ENCODE results near the gene ZNF69. TPM values are rescaled to one million over a fixed set of nuclear protein-coding genes. Genes with fewer than 3 reads are reported as not detected.
"Not testable (repeated sequence)": the region's sequence is repeated elsewhere in the genome, so short reads cannot be mapped to it uniquely, and the experiment has no call there.

Gene ZNF69
- total RNA-seq (10 to 100 TPM; 17.2 to 19.8 TPM), polyA plus RNA-seq (ENCODE audit: insufficient read length in 2 of 2) (10 to 100 TPM in 1 of 2 donors, 1 to 10 TPM in 1; 7.5 to 13.7 TPM)
- long read RNA-seq, donor 1, partial matches to known transcripts: 0 of 2 reads
- long read RNA-seq, donor 1, other reads (novel, unspliced or antisense): 0 of 2 reads
- long read RNA-seq, donor 2: 0 reads
- long read RNA-seq, donor 3, partial matches to known transcripts: 0 of 1 reads
- long read RNA-seq, donor 3, other reads (novel, unspliced or antisense): 0 of 1 reads
- long read RNA-seq, donor 4, partial matches to known transcripts: 0 of 3 reads
- long read RNA-seq, donor 4, other reads (novel, unspliced or antisense): 0 of 3 reads

- H3K9me3 ChIP-seq (ENCODE audit: control insufficient read depth, insufficient read depth, low read length): no peaks in the 10 kb centered on the region
- WGBS (ENCODE audit: insufficient coverage): under 1% methylated on average over 56 of the region's 56 CpGs
- no peaks in the 10 kb centered on the region for H3K36me3 ChIP-seq (ENCODE audit: control insufficient read depth, insufficient read depth, low read length)
- no peaks in the 10 kb centered on the region for H3K27me3 ChIP-seq (ENCODE audit: control insufficient read depth, insufficient read depth, low read length)
- DNase-seq (ENCODE audit: low read depth in 4 of 6, low spot score in 6 of 6): peak; percentile 70 to 97 (median 82)
- peak within 1 kb of the TSS; percentile 89 for H3K27ac ChIP-seq (ENCODE audit: low read depth, low read length)
- H3K4me3 ChIP-seq (ENCODE audit: low read depth, low read length): peak within 1 kb of the TSS; percentile 63
- peaks cover 30% of the 10 kb centered on the region for H3K4me1 ChIP-seq (ENCODE audit: control insufficient read depth, insufficient read depth, low read length)
These were observed at the start of gene ZNF69 for GRCh38 chr19:11887611-11888531. Gene ZNF69 (plus strand): TSS chr19:11887782. CDS start chr19:11887924, 142 bp downstream.

DNA sequence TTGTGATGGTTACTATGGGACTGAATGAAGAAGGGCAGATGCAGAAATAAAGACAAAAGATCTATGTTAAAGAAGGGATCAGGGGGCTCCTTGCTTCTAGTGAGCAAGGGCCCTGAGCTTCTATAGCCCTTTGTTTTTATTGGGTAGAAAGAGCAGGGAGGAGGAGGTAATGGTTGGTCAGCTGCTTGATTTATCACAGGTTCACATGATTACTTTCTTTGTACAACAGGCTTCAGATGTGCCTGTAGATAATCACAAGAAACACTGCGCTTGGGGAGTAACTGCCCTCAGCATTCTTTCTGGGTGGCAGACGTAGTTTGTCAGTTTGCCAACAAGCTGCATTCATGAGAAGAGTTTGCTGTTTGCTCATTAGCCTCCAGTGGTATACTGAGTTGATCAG lies 43.9 kb upstream of the ZNF69 start:
- peak overlapping the region; percentile 45 for H3K27ac ChIP-seq (ENCODE audit: low read depth, low read length)
- H3K4me1 ChIP-seq (ENCODE audit: control insufficient read depth, insufficient read depth, low read length): peaks cover 10% of the 10 kb centered on the region
- H3K9me3 ChIP-seq (ENCODE audit: control insufficient read depth, insufficient read depth, low read length): no peaks in the 10 kb centered on the region
- H3K36me3 ChIP-seq (ENCODE audit: control insufficient read depth, insufficient read depth, low read length): no peaks in the 10 kb centered on the region
- DNase-seq (ENCODE audit: low read depth in 4 of 6, low spot score in 6 of 6): peak in 4 of 6 donors; percentile 17 to 77 (median 46)
- 29% methylated on average over 2 of the region's 2 CpGs for WGBS (ENCODE audit: insufficient coverage)
- no peak overlapping the region for H3K4me3 ChIP-seq (ENCODE audit: low read depth, low read length)
- H3K27me3 ChIP-seq (ENCODE audit: control insufficient read depth, insufficient read depth, low read length): no peaks in the 10 kb centered on the region

GRCh38 chr19:11847615-11848014 lies 40.0 kb upstream of the ZNF69 start:
- not testable (repeated sequence) for H3K4me3 ChIP-seq (ENCODE audit: low read depth, low read length); H3K9me3 ChIP-seq (ENCODE audit: control insufficient read depth, insufficient read depth, low read length); H3K27me3 ChIP-seq (ENCODE audit: control insufficient read depth, insufficient read depth, low read length); H3K27ac ChIP-seq (ENCODE audit: low read depth, low read length); DNase-seq (ENCODE audit: low read depth in 4 of 6, low spot score in 6 of 6); H3K36me3 ChIP-seq (ENCODE audit: control insufficient read depth, insufficient read depth, low read length)
- peaks cover 14% of the 10 kb centered on the region for H3K4me1 ChIP-seq (ENCODE audit: control insufficient read depth, insufficient read depth, low read length)
- 36% methylated on average over 5 of the region's 6 CpGs for WGBS (ENCODE audit: insufficient coverage)

GRCh38 chr19:11848200-11848593 lies 39.4 kb upstream of the ZNF69 start:
- Histone ChIP-seq H3K27ac (ENCODE audit: low read depth, low read length) (peak overlapping the region; percentile 86), H3K4me3 (ENCODE audit: low read depth, low read length) (peak overlapping the region; percentile 85), H3K9me3 (ENCODE audit: control insufficient read depth, insufficient read depth, low read length) (peaks cover 1% of the 10 kb centered on the region), H3K27me3 (ENCODE audit: control insufficient read depth, insufficient read depth, low read length) (no peaks in the 10 kb centered on the region), H3K4me1 (ENCODE audit: control insufficient read depth, insufficient read depth, low read length) (peaks cover 14% of the 10 kb centered on the region), H3K36me3 (ENCODE audit: control insufficient read depth, insufficient read depth, low read length) (peaks cover 2% of the 10 kb centered on the region)
- WGBS (ENCODE audit: insufficient coverage): 24% methylated on average over 10 of the region's 11 CpGs
- DNase-seq (ENCODE audit: low read depth in 4 of 6, low spot score in 6 of 6): no peak

GRCh38 chr19:11848594-11849469 lies 38.8 kb upstream of the ZNF69 start, which contains the start of gene ZNF439:
Gene ZNF439 (plus strand): TSS chr19:11848726. CDS start chr19:11848868, 142 bp downstream.
- under 1% methylated on average over 58 of the region's 59 CpGs for WGBS (ENCODE audit: insufficient coverage)
- H3K4me3 ChIP-seq (ENCODE audit: low read depth, low read length): peak within 1 kb of the TSS; percentile 85
- peaks cover 1% of the 10 kb centered on the region for H3K9me3 ChIP-seq (ENCODE audit: control insufficient read depth, insufficient read depth, low read length)
- no peaks in the 10 kb centered on the region for H3K27me3 ChIP-seq (ENCODE audit: control insufficient read depth, insufficient read depth, low read length)
- peaks cover 2% of the 10 kb centered on the region for H3K36me3 ChIP-seq (ENCODE audit: control insufficient read depth, insufficient read depth, low read length)
- H3K4me1 ChIP-seq (ENCODE audit: control insufficient read depth, insufficient read depth, low read length): peaks cover 14% of the 10 kb centered on the region
- peak; percentile 74 to 98 (median 90) for DNase-seq (ENCODE audit: low read depth in 4 of 6, low spot score in 6 of 6)
- H3K27ac ChIP-seq (ENCODE audit: low read depth, low read length): peak within 1 kb of the TSS; percentile 86

GRCh38 chr19:11850289-11850688 lies 37.3 kb upstream of the ZNF69 start:
- H3K27me3 ChIP-seq (ENCODE audit: control insufficient read depth, insufficient read depth, low read length); H3K9me3 ChIP-seq (ENCODE audit: control insufficient read depth, insufficient read depth, low read length); H3K4me3 ChIP-seq (ENCODE audit: low read depth, low read length); H3K36me3 ChIP-seq (ENCODE audit: control insufficient read depth, insufficient read depth, low read length); H3K27ac ChIP-seq (ENCODE audit: low read depth, low read length); DNase-seq (ENCODE audit: low read depth in 4 of 6, low spot score in 6 of 6): not testable (repeated sequence)
- 100% methylated on average over 2 of the region's 4 CpGs for WGBS (ENCODE audit: insufficient coverage)
- peaks cover 14% of the 10 kb centered on the region for H3K4me1 ChIP-seq (ENCODE audit: control insufficient read depth, insufficient read depth, low read length)

DNA sequence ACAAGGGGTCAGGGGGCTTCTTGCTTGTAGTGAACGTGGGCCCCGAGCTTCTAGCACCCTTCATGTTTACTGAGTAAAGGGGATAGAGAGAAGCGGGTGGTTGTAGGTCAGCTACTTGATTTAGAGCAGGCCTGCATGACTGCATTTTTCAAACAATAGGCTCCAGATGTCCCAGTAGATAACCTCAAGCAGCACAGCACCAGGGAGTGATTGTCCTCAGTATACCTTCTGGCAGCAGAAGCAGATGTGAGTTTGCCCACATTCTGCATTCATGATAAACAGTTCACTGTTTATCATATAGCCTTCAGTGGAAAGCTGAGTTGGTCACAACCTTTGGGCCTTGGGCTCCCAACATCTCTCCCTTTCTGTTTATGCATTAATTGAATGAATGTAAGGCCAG lies 34.2 kb upstream of the ZNF69 start:
- peaks cover 2% of the 10 kb centered on the region for H3K36me3 ChIP-seq (ENCODE audit: control insufficient read depth, insufficient read depth, low read length)
- H3K27me3 ChIP-seq (ENCODE audit: control insufficient read depth, insufficient read depth, low read length): no peaks in the 10 kb centered on the region
- H3K4me3 ChIP-seq (ENCODE audit: low read depth, low read length): no peak overlapping the region
- 100% methylated on average over 2 of the region's 3 CpGs for WGBS (ENCODE audit: insufficient coverage)
- H3K27ac ChIP-seq (ENCODE audit: low read depth, low read length): no peak overlapping the region
- DNase-seq (ENCODE audit: low read depth in 4 of 6, low spot score in 6 of 6): no peak
- peaks cover 8% of the 10 kb centered on the region for H3K4me1 ChIP-seq (ENCODE audit: control insufficient read depth, insufficient read depth, low read length)
- H3K9me3 ChIP-seq (ENCODE audit: control insufficient read depth, insufficient read depth, low read length): peaks cover 1% of the 10 kb centered on the region

DNA sequence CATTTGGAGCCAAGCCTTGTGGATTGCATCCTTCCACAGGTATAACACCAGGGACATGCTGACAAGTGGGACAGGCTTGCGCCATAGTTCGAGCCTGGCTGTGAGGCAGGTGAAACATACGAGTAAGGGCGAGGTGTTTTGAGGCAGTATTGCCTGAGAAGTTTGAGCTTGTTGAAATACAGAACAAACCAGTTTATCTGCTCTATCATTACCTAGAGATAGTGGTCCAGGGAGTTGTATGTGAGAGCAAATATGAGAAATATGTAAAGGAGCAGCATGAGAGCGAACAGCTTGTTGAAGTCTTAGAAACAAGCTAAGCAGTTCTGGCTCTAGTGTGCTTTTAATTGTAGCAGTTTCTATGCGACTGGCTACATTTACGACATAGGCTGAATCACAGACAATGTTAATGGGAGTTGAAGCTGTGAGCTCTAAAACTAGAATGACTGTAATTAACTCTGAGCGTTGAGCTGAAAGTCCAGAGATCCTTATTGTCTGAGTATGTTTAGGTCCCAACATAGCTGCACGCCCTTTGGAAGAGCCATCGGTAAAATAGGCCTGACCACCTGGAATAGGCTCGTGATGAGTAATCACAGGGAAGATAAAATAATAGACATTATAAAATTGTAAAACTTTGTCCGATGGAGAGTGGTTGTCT lies 30.9 kb upstream of the ZNF69 start:
- Histone ChIP-seq H3K36me3 (ENCODE audit: control insufficient read depth, insufficient read depth, low read length) (no peaks in the 10 kb centered on the region), H3K27ac (ENCODE audit: low read depth, low read length) (no peak overlapping the region), H3K4me3 (ENCODE audit: low read depth, low read length) (no peak overlapping the region), H3K9me3 (ENCODE audit: control insufficient read depth, insufficient read depth, low read length) (peaks cover 17% of the 10 kb centered on the region), H3K27me3 (ENCODE audit: control insufficient read depth, insufficient read depth, low read length) (no peaks in the 10 kb centered on the region), H3K4me1 (ENCODE audit: control insufficient read depth, insufficient read depth, low read length) (no peaks in the 10 kb centered on the region)
- no peak for DNase-seq (ENCODE audit: low read depth in 4 of 6, low spot score in 6 of 6)
- WGBS (ENCODE audit: insufficient coverage): 61% methylated on average over 4 of the region's 12 CpGs
